Measurements from ENCODE around the gene CMIP.

DNA sequence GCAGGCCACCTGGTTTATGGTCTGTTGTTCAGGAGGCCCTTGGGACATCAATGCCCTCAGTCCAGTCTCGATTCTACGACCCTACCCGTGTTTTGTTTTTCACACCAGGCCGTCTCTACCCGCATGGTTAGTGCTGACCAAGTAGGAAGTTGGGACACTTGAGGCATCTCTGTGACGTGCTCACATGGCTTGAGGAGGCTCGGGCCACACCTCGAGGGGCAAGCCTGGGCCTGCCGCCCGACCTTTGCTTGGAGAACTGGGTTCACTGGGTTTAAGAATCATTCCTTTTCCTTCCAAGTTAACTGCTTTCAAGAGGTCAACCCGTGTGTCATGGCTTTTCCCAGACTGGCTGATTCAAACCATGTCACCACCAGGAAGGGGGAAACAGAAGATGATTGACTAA, 86.8 kb downstream of the CMIP start:
- TF ChIP-seq, protein P1, sequence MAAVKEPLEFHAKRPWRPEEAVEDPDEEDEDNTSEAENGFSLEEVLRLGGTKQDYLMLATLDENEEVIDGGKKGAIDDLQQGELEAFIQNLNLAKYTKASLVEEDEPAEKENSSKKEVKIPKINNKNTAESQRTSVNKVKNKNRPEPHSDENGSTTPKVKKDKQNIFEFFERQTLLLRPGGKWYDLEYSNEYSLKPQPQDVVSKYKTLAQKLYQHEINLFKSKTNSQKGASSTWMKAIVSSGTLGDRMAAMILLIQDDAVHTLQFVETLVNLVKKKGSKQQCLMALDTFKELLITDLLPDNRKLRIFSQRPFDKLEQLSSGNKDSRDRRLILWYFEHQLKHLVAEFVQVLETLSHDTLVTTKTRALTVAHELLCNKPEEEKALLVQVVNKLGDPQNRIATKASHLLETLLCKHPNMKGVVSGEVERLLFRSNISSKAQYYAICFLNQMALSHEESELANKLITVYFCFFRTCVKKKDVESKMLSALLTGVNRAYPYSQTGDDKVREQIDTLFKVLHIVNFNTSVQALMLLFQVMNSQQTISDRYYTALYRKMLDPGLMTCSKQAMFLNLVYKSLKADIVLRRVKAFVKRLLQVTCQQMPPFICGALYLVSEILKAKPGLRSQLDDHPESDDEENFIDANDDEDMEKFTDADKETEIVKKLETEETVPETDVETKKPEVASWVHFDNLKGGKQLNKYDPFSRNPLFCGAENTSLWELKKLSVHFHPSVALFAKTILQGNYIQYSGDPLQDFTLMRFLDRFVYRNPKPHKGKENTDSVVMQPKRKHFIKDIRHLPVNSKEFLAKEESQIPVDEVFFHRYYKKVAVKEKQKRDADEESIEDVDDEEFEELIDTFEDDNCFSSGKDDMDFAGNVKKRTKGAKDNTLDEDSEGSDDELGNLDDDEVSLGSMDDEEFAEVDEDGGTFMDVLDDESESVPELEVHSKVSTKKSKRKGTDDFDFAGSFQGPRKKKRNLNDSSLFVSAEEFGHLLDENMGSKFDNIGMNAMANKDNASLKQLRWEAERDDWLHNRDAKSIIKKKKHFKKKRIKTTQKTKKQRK (IDR thresholded peaks at IDR 0.05; ENCODE audit: low read depth, low read length) = no peak
- TF ChIP-seq EZH2 (IDR thresholded peaks at IDR 0.05; ENCODE audit: borderline replicate concordance, control insufficient read depth, low read depth, low read length) (no peak), TAF1 (IDR thresholded peaks at IDR 0.05; ENCODE audit: borderline replicate concordance, low read depth, low read length) (no peak), CBFB (IDR thresholded peaks at IDR 0.05; ENCODE audit: low read depth) (no peak)

Data from GM12878 (cell line).